ENCODE results near the gene SKI.
A peak's percentile ranks its signal among the peaks of the same experiment; 100 is the strongest.

Gene SKI

GRCh38 chr1:2210786-2211185 is 17.3 kb upstream of the SKI start:
- no peak for DNase-seq

- peak in 1 of 5 donors; percentile 9 for DNase-seq
Observed at GRCh38 chr1:2212274-2212531, 15.9 kb upstream of the SKI start.

DNA sequence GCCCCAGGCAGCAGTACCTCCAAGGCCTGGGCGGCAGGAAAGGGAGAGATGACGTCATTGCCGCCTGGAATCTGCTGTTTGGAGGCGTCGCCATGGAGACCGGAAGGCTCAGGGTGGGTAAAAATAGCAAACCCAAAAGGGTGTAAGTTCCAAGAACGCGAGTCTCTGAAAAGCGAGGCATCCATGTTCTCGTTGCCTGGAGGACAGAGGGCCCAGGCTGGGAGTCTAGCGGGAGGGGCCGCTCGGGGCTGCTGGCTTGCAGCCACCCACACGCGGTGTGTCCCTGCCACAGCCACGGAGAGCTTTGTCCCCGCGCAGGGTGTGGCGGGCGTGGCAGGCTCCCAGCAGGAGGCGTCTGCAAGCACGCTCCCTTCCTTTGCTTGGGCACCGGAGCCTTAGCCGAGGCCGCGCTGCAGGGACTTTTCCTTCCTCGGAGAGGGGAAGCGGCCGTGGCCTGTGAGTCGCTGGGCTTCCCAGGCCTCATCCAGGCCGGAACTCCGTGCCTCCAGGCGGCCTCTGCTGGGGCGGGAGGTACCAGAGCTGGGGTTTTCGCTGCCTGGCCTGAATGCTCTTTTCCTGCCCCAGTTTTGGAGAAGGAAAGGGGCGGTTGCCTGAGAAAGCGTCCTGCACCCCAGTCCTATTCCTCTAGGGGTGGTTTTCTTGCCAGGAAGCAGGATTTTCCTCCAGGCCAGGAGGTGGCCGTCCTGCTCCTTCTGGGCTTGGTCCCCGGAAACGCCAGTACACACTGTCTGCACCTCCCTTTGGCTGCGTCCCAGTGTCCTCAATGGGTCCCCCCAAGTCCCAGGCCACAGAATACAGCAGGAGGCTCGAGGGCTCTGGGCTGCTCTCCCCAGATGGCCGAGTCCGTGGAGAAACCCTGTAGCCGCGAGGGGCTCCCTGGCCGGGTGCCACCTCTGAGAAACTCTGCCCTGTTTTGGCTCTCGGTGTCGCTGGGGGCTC is 15.3 kb upstream of the SKI start:
- DNase-seq, result peak in 4 of 5 donors; percentile 32 to 66 (median 44)

DNA sequence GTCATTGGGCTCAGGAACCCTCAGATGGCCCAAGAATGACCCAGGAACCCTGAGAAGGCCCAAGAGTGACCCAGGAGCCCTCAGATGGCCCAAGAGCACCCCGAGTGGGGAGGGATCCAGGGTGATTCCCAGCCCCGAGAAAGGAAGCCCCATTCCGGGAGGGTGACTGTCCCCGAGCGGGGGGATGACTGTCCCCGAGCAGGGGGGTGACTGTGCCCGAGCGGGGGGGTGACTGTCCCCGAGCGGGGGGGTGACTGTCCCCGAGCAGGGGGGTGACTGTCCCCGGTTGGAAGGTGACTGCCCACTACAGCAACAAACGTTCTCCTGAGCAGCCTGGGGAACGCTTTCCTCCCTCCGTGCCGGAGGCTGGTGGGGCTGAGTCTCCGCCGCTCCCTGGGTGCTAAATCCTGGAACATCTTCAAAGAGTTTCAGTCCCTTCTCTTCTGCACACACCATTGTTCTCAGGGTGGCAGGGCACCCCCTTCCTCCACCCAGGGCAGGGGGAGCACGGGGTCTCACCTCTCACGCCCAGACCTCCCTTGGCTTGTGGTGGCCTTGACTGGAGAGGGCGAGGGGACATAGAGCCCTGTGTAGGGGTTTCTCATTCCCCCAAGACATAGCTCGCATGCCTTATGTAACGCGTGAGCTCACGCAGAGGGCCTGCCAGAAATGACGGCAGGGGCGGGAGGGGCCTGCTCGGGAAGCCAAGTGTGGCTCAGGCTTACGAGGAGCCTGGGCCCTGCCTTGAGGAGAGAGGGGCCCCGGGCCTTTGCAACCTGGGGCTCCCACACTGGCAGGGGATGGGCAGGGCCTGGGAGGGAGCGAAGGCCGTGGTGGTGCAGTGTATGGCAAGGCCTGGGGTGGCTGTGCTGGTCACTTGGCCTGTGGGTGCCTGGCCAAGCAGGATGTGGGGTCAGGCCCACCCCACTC is 14.3 kb upstream of the SKI start:
- peak in 1 of 5 donors; percentile 5 for DNase-seq

DNA sequence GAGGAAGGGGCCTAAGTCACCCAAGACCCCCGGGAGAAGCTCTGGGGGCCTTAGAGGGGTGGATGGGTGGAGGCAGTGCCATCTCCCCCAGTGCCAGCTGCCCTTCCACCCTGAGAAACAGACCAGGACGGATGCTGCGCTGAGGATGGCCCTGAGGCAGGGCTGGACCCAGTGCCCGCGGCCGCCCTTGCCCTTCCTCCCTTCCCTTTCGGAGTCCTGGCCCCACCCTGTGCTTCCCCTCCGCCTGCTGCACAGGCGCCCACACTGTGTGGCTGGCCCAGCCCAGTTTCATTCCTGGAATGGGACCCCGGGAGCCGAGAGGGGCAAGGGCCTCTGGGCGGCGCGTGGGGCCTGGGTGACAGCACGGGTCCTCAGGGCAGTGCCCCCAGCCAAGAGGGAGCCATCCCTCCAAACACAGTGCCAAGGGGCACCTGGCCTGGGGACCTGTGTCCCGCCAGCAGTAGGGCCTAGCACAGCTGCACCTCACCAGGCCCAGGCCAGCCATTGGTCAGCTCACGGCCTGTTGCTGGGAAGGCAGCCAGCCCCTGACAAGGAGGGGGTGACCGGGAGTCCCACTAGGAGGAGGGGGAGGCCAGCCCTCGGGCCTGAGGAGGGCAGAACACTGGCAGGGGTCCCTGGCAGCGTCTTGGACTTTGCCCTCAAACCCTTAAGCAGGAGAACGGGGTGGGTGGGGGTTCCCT is 13.4 kb upstream of the SKI start:
- DNase-seq, result peak in 2 of 5 donors; percentile 5 to 13

DNA sequence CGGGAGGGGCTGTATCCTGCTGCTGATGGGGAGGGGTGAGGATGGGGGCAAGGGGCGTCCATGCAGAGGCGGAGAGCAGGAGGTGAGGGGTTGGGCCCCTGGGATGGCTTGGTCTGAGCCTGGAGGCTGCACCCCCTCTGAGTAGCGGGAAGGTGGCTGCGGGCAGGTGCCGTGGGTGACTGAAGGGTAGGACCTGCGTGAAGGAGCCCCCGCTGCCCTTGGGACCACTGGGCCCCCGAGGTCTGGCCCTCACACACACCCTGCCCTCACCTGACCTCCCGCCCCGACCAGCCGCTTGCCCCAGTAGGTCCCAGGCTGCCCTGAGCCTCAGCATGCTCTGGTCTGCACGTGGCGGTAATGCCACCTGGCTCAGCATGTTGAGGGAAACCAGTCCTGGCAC is 12.8 kb upstream of the SKI start:
- DNase-seq, result no peak

- peak in 1 of 5 donors; percentile 4 for DNase-seq
Observed at GRCh38 chr1:2215909-2216766, 12.0 kb upstream of the SKI start.

DNA sequence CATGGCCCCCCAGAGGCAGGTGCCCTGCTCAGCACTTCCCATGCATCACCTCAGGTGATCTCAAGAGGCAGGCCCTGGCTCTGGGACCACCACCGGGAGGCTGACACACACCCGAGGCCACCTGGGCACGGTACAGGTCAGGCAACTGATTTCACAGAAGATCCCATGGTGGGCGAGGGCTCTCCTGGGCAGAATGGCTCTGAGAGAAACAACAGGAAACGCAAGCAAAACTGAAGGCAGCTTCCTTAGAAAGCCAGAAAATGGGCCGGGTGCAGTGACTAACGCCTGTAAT is 11.4 kb upstream of the SKI start:
- DNase-seq, result no peak

- no peak for DNase-seq
Observed at GRCh38 chr1:2221271-2221670, 6.8 kb upstream of the SKI start.

GRCh38 chr1:2224170-2224584 is 3.9 kb upstream of the SKI start:
- DNase-seq, result no peak

- peak in 1 of 5 donors; percentile 7 for DNase-seq
Observed at GRCh38 chr1:2224631-2225428, 3.3 kb upstream of the SKI start.

- DNase-seq, result peak in 1 of 5 donors; percentile 9
Observed at GRCh38 chr1:2226525-2227345, 1.4 kb upstream of the SKI start.

DNA sequence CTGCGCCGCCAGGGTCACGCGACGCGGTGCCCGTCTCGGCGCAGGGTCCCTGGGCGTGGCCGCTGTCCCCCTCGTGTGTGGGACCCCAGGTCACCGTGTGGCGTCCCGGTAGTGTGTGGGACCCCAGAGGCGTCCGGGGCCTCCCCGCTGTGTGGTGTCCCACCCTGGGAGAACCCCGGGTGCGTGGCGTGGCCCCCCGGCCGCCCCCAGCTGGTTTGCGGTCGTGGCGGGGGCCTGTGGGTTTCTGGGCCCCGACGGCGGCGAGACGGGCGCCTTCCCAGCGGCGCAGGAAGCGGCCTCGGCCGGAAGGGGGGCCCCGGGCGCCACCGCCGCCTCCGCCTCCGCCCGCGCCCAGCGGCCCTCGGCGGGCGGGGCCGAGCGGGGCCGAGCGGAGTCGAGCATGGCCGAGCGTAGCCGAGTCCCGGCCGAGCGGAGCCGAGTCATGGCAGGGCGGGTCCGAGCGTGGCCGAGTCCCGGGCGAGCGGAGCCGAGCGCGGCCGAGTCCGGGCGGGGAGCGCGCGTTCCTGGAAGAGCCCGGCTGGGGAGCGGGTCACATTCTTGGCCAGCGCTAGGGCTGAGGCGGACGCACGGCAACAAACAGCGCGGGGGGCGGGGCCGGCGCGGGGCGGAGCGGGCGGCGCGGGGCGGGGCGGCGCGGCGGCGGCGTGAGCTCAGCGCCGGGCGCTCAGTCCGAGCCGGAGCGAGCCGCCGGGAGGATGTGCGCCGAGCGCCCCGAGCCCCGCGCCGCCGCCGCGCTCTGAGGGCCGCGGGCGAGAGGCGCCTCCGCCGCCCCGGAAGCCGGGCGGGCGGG is 568 bp upstream of the SKI start:
- DNase-seq, result peak; percentile 87 to 97 (median 90)

DNA sequence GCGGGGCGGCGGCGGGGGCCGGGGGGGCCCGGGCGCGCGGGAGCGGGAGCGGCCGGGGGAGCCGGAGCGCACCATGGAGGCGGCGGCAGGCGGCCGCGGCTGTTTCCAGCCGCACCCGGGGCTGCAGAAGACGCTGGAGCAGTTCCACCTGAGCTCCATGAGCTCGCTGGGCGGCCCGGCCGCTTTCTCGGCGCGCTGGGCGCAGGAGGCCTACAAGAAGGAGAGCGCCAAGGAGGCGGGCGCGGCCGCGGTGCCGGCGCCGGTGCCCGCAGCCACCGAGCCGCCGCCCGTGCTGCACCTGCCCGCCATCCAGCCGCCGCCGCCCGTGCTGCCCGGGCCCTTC is 546 bp downstream of the SKI start:
- DNase-seq, result peak in 1 of 5 donors; percentile 25

GRCh38 chr1:2229037-2229864 is 1.1 kb downstream of the SKI start:
- DNase-seq, result peak in 2 of 5 donors; percentile 10 to 84

DNA sequence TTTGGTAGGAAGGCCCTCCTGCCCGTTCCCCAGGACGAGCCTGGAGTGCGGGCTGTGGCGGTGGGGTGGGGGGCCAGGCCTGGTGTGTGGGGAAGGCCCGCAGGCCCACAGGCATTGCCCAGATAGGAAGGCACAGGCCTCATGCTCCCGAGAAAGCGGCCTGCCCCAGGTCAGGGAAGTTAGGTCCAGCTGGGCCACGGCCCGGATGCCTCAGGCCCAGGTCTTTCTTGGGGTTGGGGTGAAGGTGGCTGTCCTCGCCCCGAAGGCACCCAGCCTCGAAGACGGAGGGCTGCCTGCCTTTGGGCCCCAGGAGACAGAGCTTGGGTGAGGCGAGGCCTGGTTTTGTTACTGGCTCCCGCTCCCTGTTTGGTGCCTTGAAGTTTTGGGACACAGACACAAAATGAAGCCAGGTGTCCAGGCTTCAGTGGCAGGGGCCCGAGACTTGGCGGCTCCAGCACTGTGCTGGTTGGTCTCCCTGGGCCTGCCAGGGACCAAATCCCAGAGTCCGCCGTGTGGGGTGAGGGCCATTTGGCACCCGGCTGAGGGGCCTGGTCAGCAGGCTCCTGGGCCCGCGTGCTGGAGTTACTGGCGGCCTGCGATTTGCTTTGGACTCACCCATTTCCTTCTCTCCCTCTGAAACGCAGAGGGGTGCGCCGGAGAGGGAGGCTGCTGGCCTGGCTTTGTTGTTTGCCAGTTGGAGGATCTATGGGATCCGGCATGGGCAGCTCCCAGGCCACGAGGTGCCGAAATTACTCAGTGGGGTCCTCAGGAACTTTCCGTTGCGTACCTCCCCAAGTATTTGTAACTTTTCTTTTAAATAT is 2.0 kb downstream of the SKI start:
- DNase-seq, result peak in 1 of 5 donors; percentile 9

DNA sequence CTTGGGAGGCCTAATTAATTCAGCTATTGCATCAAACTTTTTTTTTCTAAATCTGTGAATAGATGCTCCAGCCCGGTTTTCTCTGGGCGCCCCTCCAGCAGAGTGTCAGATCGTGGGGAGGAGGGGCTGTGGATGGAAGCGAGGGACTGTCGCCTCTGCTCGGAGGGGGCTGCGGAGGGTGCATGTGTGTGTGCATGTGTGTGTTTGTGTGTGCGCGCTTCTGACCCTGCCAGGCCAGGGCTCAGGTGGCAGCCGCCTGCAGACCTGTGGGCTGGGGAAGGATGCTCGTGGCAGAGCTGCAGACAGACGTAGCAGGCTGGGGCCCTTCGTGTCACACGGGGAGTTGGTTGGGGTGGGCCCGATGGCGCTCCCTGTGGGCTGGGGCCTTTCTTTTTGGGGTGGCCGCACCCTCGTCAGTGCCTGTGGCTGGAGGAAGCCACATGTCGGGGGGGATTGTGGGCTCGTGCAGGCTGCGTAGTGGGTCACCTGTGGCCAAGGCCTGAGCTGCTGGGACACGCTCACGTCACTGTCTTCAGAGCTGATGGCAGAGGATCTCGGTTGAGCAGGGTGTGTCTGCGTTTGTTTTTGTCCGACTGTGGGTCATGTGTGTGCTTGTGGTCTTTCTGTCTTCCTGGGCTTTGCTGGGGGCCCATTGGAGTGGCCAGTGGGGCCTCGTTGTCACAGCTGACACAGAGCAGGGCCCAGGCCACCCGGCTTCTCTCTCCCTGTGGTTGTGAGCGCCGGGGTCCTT is 2.8 kb downstream of the SKI start:
- peak; percentile 42 to 67 (median 56) for DNase-seq

All from T-helper 1 cell (primary cell).